Kasumi-1 (cell line): Measurements from ENCODE around the gene LILRA6.

Experiments used
- DNase-seq, 2 experiments: peaks; one replicate each; lab custom pipeline; 2025; lab: John Stamatoyannopoulos, UW

The LILRA6 gene

DNA sequence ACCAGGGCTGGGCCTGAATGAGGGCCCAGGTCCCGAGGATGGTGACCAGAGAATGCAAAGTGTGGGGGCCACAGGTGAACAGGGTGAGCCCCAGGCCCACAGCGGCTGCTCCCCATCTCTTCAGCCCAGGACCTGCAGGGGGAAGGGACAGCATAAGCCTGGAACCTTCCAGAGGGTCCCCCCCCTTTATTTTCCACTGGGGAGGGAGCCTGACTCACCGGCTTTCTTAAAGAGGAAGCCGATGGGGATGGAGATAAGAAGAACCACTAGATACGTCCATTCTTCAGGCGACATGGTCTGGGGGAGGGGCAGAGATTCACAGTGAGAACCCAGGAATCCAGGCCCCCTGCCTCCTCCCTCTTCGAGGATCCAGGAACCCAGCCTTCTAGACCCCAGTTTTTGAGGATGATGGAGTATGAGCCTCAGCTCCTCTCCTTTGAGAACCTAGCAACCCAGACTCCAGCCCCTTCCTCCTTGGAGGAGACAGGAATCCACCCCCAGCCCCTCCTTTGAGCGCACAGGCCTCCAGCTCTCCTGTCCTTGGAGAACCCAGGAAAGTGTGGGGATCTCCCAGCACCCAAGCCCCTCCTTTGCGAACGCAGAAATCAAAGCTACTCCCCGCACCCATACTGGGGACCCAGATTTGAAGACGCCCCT lies 54.2 kb downstream of the LILRA6 start:
- DNase-seq = peak; percentile 85 to 89

DNA sequence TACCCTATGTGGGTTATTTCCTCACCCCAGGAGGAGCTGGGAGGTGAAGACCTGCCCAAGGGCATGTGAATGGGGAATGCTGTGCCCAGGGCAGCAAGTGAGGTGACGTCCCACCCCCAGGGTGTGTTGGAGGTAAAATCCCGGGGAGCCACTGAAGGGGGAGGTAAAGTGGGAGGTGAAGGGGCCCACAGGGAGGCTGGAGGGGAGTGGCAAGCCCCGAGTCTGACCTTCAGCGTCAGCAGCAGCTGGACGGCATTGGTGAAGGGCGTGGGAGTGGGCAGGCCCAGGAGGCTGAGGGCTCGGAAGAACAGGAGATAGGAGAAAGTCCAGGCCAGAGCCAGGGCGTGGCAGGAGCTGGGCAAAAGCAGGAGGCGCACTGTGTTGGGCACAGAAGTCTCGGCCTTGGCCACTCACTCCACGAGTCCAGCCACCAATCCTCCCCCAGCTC lies 55.6 kb downstream of the LILRA6 start:
- no peak for DNase-seq
